HepG2 (cell line): ENCODE data around the gene RARA. TPM values are rescaled to one million over a fixed set of nuclear protein-coding genes. Genes with fewer than 3 reads are reported as not detected.
A peak's percentile ranks its signal among the peaks of the same experiment; 100 is the strongest.

Experiments used
- ATAC-seq: fragments of 200-7000 bp; cut with Tn5 transposase; 3 replicates; pipeline ENCODE4 v1.9.1; 2020; ENCODE audit warnings: mild to moderate bottlenecking, moderate library complexity
- BruUV-seq: library from RNA; stranded (reverse); fragments of 400-500 nt; replicated peaks from 2 replicates; lab custom pipeline; 2021; lab: Mats Ljungman, UMichigan
- CTCF ChIA-PET: fragments of 300-600 bp; formaldehyde crosslinking; extraction: SDS; loops from one replicate; lab custom pipeline; 2021; ENCODE audit warnings: low total read pairs, inconsistent platforms, low intra/inter-chr PET ratio; lab: Yijun Ruan, JAX
- POLR2A ChIA-PET: fragments of 350-600 bp; sonication (Branson Sonifier 250); formaldehyde crosslinking; loops from one replicate; lab custom pipeline; 2020; ENCODE audit warnings: antibody characterized with exemption, inconsistent platforms; lab: Yijun Ruan, JAX
- DNase-seq: peaks from one replicate; pipeline ENCODE4 v3.0.0-alpha.2; 2015; ENCODE audit warnings: low spot score
- FAIRE-seq: peaks from 3 replicates; lab custom pipeline; 2011; peaks lifted over from hg19 to GRCh38; lab: Jason Lieb, UNC
- H2AFZ ChIP-seq: one replicate; pipeline ENCODE4 v1.6.1; 2011; ENCODE audit warnings: low read length, inconsistent platforms
- H3K27ac ChIP-seq: fragments of 300-600 bp; 3 replicates; pipeline ENCODE4 v1.8.0; 2011; ENCODE audit warnings: mixed run types, mild to moderate bottlenecking, mixed read lengths, low read length, inconsistent platforms; ENCODE audit not compliant: insufficient read depth; ENCODE audit errors: extremely low read length
- H3K27me3 ChIP-seq, 2 experiments: fragments of 200-600 bp in 1 of 2; 2 replicates in 1 of 2; 3 replicates in 1 of 2; pipeline versions ENCODE4 v1.6.0 to v1.8.0; 2011; ENCODE audit warnings: low read length in 2 of 2, mild to moderate bottlenecking in 2 of 2, moderate library complexity in 2 of 2, inconsistent platforms in 1 of 2; ENCODE audit not compliant: insufficient read depth in 2 of 2, control insufficient read depth in 1 of 2
- H3K36me3 ChIP-seq, 2 experiments: fragments of 200-600 bp in 1 of 2; replicated peaks in 1 of 2; 2 replicates in 1 of 2; 3 replicates in 1 of 2; pipeline versions ENCODE4 v1.5.1 to v1.8.0; 2011; ENCODE audit warnings: low read length in 2 of 2, inconsistent platforms in 1 of 2; ENCODE audit not compliant: insufficient read depth in 2 of 2, control insufficient read depth in 1 of 2
- H3K4me1 ChIP-seq: 2 replicates; pipeline ENCODE4 v1.5.1; 2012; ENCODE audit warnings: low read length, inconsistent platforms; ENCODE audit not compliant: insufficient read depth
- H3K4me2 ChIP-seq: 2 replicates; pipeline ENCODE4 v1.6.0; 2011; ENCODE audit warnings: low read depth, low read length, inconsistent platforms
- H3K4me3 ChIP-seq, 3 experiments: fragments of 200-600 bp in 1 of 3; sonication (generic), shearing (Covaris generic) in 1 of 3; replicated peaks in 1 of 3; 2 replicates each; pipeline ENCODE4 v1.5.1; 2011 to 2016; ENCODE audit warnings: low read length in 3 of 3, inconsistent platforms in 2 of 3, low read depth in 2 of 3, mild to moderate bottlenecking in 2 of 3, control low read depth in 1 of 3, mixed read lengths in 1 of 3; ENCODE audit not compliant: insufficient read depth in 1 of 3
- H3K79me2 ChIP-seq: one replicate; pipeline ENCODE4 v1.6.1; 2011; ENCODE audit warnings: low read length, inconsistent platforms; ENCODE audit not compliant: insufficient read depth
- H3K9ac ChIP-seq: 2 replicates; pipeline ENCODE4 v1.6.0; 2011; ENCODE audit warnings: mild to moderate bottlenecking, low read depth, low read length, inconsistent platforms; ENCODE audit not compliant: insufficient read depth
- H3K9me3 ChIP-seq: 2 replicates; pipeline ENCODE4 v1.5.1; 2012; ENCODE audit warnings: mild to moderate bottlenecking, low read length
- H4K20me1 ChIP-seq: 2 replicates; pipeline ENCODE4 v1.6.0; 2011; ENCODE audit warnings: inconsistent platforms, mild to moderate bottlenecking, low read length, moderate library complexity; ENCODE audit not compliant: insufficient read depth
- ATRX ChIP-seq: sonication (generic); formaldehyde crosslinking; IDR thresholded peaks from 2 replicates; pipeline ENCODE4 v1.4.0; 2020; ENCODE audit warnings: missing genetic modification reagents, borderline replicate concordance
- HNRNPL ChIP-seq: fragments of 200-400 bp; formaldehyde crosslinking; IDR thresholded peaks from 2 replicates; pipeline ENCODE4 v1.6.1; 2017; ENCODE audit warnings: mild to moderate bottlenecking, low read depth, low read length
- IRF9 ChIP-seq: sonication (generic); formaldehyde crosslinking; IDR thresholded peaks from 2 replicates; pipeline ENCODE4 v1.8.0; 2022; ENCODE audit warnings: missing genetic modification reagents, mild to moderate bottlenecking, borderline replicate concordance
- NBN ChIP-seq: fragments of 450-650 bp; conservative IDR thresholded peaks from 2 replicates; pipeline ENCODE4 v1.6.1; 2017
- SALL2 ChIP-seq: sonication (generic); formaldehyde crosslinking; IDR thresholded peaks from 2 replicates; pipeline ENCODE4 v1.8.1; 2023; ENCODE audit warnings: mild to moderate bottlenecking, missing genetic modification reagents, inconsistent platforms
- TAF1 ChIP-seq: sonication (generic); formaldehyde crosslinking; IDR thresholded peaks from 2 replicates; pipeline ENCODE4 v1.4.0; 2020; ENCODE audit warnings: missing genetic modification reagents
- U2AF1 ChIP-seq: fragments of 200-400 bp; formaldehyde crosslinking; optimal IDR thresholded peaks from 2 replicates; pipeline ENCODE3; 2017; ENCODE audit warnings: mild to moderate bottlenecking, low read depth, low read length
- ZC3H13 ChIP-seq: sonication (generic); formaldehyde crosslinking; IDR thresholded peaks from 2 replicates; pipeline ENCODE4 v1.8.1; 2023; ENCODE audit warnings: mild to moderate bottlenecking, missing genetic modification reagents, moderate library complexity
- ZNF34 ChIP-seq: sonication (generic); formaldehyde crosslinking; IDR thresholded peaks from 2 replicates; pipeline ENCODE4 v1.4.0; 2020; ENCODE audit warnings: mild to moderate bottlenecking, missing genetic modification reagents, borderline replicate concordance
- ZNF564 ChIP-seq: sonication (generic); formaldehyde crosslinking; IDR thresholded peaks from 2 replicates; pipeline ENCODE4 v1.8.1; 2023; ENCODE audit warnings: mild to moderate bottlenecking, missing genetic modification reagents
- ZNF572 ChIP-seq: sonication (generic); formaldehyde crosslinking; IDR thresholded peaks from 2 replicates; pipeline ENCODE4 v1.5.1; 2020; ENCODE audit warnings: mild to moderate bottlenecking, missing genetic modification reagents
- ZNF703 ChIP-seq: sonication (generic); formaldehyde crosslinking; IDR thresholded peaks from 2 replicates; pipeline ENCODE4 v1.5.1; 2020; ENCODE audit warnings: missing genetic modification reagents, mild to moderate bottlenecking, moderate library complexity, borderline replicate concordance
- ZNF780A ChIP-seq: sonication (generic); formaldehyde crosslinking; IDR thresholded peaks from 2 replicates; pipeline ENCODE4 v1.8.0; 2022; ENCODE audit warnings: mild to moderate bottlenecking, missing genetic modification reagents, moderate library complexity
- WGBS: methylation state at CpG from one replicate; pipeline ENCODE4 v1.1.6; 2017; ENCODE audit warnings: low lambda C conversion rate; 5-methylcytosine and 5-hydroxymethylcytosine counted together
- in situ Hi-C: cut with HindIII; loops from 2 replicates; pipeline ENCODE4 v1.10.0; 2017; ENCODE audit warnings: low pct_unique_long_range_greater_than_20kb; ENCODE audit not compliant: extremely low pct_ligation_motif_present
- intact Hi-C: fragments of 100-400 bp; cut with micrococcal nuclease; formaldehyde crosslinking; loops from one replicate; pipeline ENCODE4 v1.10.0; 2022; ENCODE audit not compliant: unreplicated experiment
- polyA plus RNA-seq, 8 experiments: library from polyadenylated mRNA; depleted of rRNA in 3 of 8; stranded (reverse) in 7 of 8; unstranded in 1 of 8; fragments of >200 nt; fragmentation: Illumina TruSeq in 4 of 8; extraction: Trizol in 4 of 8; gene quantifications; 2 replicates each; pipeline versions ENCODE4 v1.2.1 to v1.2.3, GENCODE V29; 2011 to 2016; ENCODE audit warnings: low read depth in 4 of 8, missing spikeins in 1 of 8, mixed read lengths in 1 of 8; ENCODE audit not compliant: insufficient read depth in 1 of 8
- total RNA-seq, 5 experiments: library from RNA; depleted of rRNA; stranded (reverse); fragments of >200 nt; fragmentation: Illumina TruSeq; extraction: Trizol; gene quantifications; 2 replicates each; pipeline ENCODE4 v1.2.3, GENCODE V29; 2016; ENCODE audit warnings: low read depth in 1 of 5

The RARA gene
- total and polyA plus RNA-seq, 2 of the 13 experiments (the other 11 are each of a cell fraction or from before 2014, with no cell fraction given), result 6.4 to 8.6 TPM

- ATAC-seq (no peak), FAIRE-seq (no peak)
Observed at GRCh38 chr17:40318830-40319391, 9.9 kb downstream of the RARA start.

More at GRCh38 chr17:40318830-40319391, 9.9 kb downstream of the RARA start:
- 9% methylated on average over 12 of the region's 13 CpGs for WGBS
- no peaks in the 10 kb centered on the region for H3K9me3 ChIP-seq
- no TSS peak for BruUV-seq
- in situ Hi-C loops, result loop anchor here (5.0 kb wide), 2 partner anchors 33 to 98 kb away; partner anchors contain the start of gene TOP2A
- H3K9ac ChIP-seq, result peak overlapping the region; percentile 76
- ChIA-PET POLR2A (interaction anchor here (0.6 to 3.8 kb wide), 6 partner anchors 9 to 26 kb away, joined by 3 to 33 read pairs (median 5); no protein-coding TSS in a partner anchor), CTCF (no interaction called here)
- peaks cover 86% of the 10 kb centered on the region for H3K4me1 ChIP-seq
- H4K20me1 ChIP-seq, result peaks cover 7% of the 10 kb centered on the region; the same call in 1 of the 2 replicates
- intact Hi-C loops, result no loop called here
- no peaks in the 10 kb centered on the region for H3K36me3 ChIP-seq
- H3K27me3 ChIP-seq, result no peaks in the 10 kb centered on the region; a peak in 1 of 5 replicates
- H2AFZ ChIP-seq, result no peak overlapping the region
- DNase-seq, result no peak
- H3K4me2 ChIP-seq, result peak overlapping the region; percentile 100
- peak overlapping the region; percentile 86 to 95 (median 86) for H3K4me3 ChIP-seq
- H3K79me2 ChIP-seq, result peaks cover 31% of the 10 kb centered on the region
- no peak overlapping the region for H3K27ac ChIP-seq
- TF ChIP-seq ATRX (CRISPR knock-in tag) (no peak), HNRNPL (0 out of 2 replicates have a peak, but pooled peaks have one; percentile 8), ZNF572 (CRISPR knock-in tag) (no peak), IRF9 (CRISPR knock-in tag) (0 out of 2 replicates have a peak, but pooled peaks have one; percentile 8), U2AF1 (peak; percentile 50), ZC3H13 (CRISPR knock-in tag) (no peak), TAF1 (CRISPR knock-in tag) (no peak), NBN (no peak), ZNF780A (CRISPR knock-in tag) (no peak), ZNF34 (CRISPR knock-in tag) (0 out of 2 replicates have a peak, but pooled peaks have one; percentile 11), ZNF703 (CRISPR knock-in tag) (peak; percentile 32; the same call in 1 of the 2 replicates), ZNF564 (CRISPR knock-in tag) (no peak), SALL2 (no peak)
